HG02763 (cell line): ENCODE measurements around the gene NPW.
"Not testable (repeated sequence)": the region's sequence is repeated elsewhere in the genome, so short reads cannot be mapped to it uniquely, and the experiment has no call there.

Source experiments
- ATAC-seq: cut with Tn5 transposase; IDR thresholded peaks from one replicate; pipeline ENCODE4 v1.9.1; 2021; ENCODE audit warnings: mild to moderate bottlenecking, moderate library complexity; ENCODE audit not compliant: unreplicated experiment

NPW gene

DNA sequence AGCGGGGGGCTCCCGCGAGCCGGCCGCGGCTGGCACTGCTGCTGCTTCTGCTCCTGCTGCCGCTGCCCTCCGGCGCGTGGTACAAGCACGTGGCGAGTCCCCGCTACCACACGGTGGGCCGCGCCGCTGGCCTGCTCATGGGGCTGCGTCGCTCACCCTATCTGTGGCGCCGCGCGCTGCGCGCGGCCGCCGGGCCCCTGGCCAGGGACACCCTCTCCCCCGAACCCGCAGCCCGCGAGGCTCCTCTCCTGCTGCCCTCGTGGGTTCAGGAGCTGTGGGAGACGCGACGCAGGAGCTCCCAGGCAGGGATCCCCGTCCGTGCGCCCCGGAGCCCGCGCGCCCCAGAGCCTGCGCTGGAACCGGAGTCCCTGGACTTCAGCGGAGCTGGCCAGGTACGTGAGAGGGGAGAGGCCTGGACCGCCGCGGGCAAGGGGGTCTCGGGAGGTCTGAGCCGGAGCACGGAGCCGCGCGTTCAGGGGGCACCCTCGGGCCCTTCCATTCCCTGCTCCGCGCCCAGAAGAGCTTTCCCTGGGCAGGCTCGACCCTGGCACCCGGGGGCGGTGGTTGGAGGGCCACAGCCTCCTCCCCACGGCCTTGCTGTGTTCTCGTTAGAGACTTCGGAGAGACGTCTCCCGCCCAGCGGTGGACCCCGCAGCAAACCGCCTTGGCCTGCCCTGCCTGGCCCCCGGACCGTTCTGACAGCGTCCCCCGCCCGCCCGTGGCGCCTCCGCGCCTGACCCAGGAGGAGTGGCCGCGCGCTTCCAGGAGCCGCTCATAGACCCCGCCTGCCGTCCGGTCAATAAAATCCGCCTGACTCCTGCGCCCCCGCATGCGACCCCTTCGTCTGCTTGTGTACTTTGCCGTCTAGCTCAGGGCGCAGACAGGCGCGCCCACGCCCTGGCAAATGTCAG lies 591 bp downstream of the NPW start:
- ATAC-seq: no peak

DNA sequence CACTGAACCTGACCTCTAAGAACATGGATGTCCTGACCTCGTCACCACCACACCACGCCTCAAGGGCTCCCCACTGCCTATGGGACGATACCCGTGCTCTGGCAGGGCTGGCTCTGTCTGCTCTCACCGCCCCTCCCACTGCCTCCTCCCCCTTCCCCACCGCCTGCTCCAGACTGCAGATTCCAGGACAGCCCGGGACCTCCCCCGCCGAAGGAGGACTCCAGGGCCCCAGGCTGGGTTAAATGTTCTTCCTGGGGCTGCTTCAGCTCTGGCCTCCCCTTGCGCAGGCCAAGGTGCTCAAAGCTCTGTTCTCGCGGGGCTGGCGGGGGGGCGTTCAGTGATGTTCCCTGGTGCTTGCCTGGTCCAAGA lies 3.1 kb downstream of the NPW start:
- no peak for ATAC-seq

DNA sequence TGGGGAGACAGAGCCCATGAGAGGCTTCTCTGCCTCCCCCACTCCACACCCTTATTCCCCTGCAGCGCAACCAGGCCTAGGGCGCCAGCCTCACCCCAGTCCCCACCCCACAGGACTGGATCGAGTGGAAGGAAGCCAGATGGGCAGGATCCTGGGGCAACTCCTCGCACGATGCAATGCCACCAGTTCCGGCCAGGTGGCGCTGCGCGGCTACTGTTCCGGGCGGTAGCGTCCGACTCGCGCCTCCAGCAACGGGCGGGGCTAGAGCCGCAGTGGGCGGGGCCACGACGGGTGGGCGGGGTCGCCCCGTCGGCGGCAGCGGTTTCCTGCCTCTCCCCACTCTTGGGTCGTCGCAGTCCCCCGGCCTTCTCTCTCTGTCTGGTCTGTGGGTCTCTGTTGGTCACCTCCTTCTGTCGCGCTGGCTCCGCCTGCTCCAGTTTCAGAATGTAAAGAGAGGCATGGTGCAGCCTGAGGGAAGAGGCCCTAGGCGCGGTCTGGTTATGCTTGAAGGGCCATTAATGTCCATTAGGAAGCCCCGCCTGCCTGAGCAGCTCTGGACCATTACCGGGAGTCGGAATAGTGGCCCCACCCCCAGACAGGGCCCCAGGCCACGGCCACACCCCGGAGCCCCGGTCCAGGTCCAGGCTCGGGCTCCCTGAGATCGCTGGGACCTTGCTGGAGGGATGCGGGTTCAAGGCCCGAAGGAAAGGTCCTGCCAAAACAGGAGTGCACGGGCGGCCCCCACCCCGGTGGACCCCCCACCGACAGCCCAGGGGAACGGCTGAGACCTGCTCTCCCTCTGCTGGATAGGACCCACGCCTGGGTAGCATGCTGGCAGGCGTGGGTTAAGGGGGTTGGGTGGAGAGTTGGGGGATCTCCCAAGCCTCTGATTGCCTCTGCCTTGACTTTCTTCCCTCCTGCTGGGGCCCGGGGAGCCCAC lies 3.8 kb downstream of the NPW start:
- peak; percentile 67 for ATAC-seq

DNA sequence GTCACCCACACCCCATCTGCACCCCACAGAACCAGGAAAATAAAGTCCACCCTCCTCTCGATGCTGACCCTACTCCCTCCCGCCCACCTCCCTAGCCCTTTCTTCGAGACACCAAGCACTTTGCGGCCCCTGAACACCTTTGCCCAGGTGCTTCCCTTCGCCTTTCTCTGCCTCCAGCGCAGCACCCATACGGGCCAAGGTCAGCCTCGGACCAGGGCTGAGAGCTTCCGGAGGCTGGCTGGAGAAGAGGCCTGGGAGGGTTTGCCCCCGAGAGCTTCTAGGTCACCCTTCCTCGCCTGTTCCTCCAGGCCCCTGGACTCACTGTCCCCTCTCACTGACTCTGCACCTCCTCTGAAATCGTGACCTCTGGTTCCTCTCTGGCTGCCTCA lies 4.4 kb downstream of the NPW start:
- no peak for ATAC-seq

DNA sequence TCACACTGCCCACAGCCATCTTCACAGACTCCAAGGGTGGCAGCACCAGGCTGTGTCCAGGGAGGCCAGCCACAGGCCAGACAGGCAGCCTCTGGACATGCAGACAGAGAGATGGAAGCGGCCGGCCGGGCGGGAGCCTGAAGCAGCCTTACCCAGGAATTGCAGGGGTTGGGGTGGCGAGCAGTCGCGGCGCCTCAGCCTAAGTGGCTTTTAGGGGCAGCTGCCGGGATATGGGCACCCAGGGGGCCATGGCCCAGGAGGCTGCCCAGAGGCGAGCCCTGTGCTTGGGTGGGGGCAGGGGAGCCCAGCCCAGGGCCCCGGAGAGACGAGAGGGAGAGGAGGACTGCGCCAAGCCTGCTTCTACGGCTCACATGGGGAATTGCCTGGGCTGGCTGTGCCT lies 5.7 kb downstream of the NPW start:
- ATAC-seq: no peak

DNA sequence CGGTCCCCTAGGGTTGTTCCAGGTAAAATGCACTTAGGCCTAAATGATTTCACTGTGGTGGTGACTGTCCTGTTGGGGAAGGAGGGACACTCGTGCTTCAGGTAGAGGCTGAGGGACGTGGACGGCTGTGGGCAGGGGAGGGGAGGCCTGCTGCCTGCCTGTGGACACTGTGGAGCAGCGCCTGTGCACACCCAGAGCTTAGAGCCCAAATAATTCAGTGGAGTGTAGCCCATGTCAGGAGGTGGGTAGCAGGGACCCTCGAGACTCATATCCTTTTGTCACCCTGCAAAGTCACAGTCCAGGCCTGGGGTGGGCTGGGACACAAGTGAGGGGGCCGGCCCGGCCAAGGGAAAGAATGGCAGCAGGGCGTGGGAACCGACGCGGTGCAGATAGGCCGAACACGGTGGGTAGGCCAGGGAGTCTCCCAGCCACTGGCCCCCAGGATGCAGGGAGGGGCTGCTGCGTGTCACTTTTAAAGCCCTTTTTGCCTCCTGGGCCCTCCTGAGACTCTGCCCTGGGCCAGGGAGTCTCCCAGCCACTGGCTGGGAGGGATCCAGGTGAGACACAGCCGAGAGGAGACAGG lies 6.4 kb downstream of the NPW start:
- no peak for ATAC-seq

DNA sequence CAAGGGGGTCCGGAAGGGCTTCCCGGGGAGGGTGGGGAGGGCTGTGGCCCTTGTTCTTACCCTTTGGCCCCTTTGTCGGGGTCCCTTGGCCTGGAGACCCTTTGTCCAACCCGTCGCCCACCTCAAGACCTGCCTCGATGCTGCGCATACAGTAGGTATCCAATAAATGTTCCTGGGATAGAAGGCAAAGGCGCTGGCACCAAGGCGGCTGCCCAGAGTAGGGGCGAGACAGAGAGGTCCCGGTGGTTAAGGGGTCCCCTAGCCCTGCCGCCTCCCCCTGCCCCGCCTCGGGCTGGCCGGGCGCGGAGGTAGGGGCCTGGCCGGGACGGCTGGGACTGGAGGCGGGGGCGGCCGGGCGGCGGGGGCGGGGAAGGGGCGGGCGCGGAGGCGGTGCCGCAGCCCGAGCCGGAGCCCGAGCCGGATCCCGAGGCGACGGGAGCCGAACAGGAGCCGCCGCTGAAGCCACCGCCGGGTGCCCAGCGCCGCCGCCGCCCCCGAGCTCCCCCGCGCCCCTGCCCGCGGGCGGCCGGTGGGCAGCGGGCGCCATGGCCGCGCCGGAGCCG lies 7.0 kb downstream of the NPW start, which contains the start of gene NHERF2:
Gene NHERF2, plus strand, starts transcription at position 442 of the 563 bp plus-strand sequence. Its CDS starts 104 bp downstream, at position 546.
- no peak for ATAC-seq

DNA sequence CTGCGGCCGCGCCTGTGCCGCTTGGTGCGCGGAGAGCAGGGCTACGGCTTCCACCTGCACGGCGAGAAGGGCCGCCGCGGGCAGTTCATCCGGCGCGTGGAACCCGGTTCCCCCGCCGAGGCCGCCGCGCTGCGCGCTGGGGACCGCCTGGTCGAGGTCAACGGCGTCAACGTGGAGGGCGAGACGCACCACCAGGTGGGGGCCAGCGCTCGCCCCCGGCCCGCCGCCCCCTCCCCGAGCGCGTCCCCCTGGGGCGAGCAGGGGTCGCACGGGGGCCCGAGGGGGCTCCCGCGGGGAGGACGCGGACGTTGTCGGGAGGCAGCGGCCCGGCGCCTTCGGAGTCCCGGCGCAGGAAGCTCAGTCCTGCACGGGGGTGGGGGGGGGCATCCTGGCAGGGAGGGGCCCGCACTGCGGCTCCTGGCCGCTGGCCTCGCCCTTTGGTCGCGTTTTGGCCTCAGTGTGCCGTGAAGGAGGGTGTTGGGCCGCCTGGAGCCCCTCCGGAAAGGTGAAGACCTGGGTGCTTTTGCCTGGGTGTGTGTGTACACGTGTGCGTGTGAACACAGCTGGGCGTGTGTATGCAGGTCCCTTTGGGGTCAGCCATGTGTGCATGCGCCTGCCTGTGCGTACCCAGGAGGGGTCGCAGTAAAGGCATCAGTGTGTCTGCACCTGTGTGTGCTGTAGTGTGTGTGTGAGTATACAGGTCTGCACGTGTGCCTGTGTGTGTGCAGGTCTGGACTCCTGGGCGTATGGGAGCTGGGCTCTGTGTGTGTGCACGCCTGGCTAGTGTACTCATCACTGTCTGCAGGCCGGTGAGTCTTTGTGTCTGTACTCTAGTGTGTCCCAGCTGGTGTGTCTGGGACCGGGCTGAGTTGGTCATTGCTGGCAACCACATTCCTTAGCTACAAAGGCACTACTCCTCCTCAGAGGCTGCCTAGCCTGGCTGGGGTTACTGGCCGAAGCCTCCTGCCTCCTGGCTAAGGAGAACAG lies 7.7 kb downstream of the NPW start:
- ATAC-seq: no peak

DNA sequence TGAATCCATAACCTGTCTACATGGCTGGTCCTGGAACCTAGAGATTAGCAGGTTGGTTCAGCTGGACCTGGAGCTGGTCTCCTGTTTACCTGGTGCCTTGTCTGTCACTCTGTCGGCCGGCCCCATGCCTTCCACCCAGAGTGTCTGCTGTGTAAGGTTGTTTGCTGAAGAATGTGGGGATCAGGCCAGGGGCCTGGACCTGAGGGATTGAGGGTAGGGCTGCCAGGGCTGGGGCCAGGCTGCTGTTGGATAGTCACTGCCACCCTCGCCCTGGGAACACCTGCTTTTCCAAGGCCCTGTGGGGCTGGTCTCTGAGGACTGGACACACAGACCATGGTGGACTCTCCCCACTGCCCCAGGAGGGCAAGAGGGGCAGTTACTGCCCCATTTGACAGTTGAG lies 8.6 kb downstream of the NPW start:
- ATAC-seq: no peak

DNA sequence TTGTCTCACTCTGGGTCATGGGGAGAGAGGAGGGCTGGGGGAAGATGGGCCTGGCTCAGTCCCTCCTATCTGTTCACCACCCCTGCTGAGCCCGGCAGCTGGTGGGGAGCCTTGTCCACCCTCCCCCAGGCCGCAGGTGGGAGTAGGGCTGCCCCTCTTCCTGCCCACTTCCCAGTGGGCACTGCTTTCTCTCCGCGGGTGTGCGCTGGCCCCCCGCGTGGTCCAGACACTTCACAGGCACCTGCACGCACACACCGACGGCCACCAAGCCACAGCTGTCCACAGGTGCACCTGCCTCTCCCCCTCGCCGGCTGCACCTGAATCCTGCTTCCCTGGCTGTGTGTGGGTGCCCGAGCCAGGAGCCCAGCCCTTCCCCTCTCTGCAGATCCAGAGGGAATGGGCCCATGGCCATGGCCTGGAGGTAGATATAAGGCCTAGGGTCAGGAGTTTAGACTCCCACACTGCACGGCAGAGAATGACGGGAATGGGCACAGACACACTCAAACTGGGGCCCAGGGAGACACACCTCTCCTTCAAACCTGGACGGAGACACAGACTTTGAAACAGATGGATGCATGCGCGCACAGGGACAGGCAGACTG lies 9.1 kb downstream of the NPW start:
- ATAC-seq: no peak

DNA sequence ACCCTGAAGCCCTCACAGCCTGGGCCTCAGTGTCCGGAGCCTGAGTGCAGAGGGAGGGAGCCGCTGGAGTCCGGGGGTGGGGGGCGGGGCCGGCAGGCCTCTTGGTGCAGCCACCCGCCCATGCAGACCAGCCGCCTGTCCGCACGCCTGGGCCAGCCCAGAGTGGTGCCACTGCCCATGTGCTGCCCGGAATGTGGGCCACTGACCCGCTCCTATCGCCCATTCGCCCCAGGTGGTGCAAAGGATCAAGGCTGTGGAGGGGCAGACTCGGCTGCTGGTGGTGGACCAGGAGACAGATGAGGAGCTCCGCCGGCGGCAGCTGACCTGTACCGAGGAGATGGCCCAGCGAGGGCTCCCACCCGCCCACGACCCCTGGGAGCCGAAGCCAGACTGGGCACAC lies 9.8 kb downstream of the NPW start:
- no peak for ATAC-seq

DNA sequence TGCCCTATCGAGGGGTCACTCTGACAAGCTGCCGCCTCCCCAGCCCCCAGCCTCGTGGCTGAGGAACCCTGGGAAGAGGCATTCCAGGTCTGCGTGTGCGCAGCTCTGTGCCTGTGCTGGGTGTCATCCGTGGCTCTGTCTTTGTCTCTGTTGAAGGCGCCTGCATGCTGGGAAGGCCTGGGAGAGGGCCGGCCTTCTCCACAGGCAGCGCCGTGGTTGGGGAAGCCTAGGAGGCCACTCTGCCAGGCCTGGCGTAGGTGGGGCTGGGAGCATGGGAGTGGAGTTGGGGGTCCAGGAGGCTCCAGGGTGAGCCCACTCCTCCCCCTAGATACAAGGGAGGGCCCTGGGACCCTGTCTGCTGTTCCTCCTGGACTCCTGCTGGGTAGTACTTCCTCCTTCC lies 10.5 kb downstream of the NPW start:
- no peak for ATAC-seq

DNA sequence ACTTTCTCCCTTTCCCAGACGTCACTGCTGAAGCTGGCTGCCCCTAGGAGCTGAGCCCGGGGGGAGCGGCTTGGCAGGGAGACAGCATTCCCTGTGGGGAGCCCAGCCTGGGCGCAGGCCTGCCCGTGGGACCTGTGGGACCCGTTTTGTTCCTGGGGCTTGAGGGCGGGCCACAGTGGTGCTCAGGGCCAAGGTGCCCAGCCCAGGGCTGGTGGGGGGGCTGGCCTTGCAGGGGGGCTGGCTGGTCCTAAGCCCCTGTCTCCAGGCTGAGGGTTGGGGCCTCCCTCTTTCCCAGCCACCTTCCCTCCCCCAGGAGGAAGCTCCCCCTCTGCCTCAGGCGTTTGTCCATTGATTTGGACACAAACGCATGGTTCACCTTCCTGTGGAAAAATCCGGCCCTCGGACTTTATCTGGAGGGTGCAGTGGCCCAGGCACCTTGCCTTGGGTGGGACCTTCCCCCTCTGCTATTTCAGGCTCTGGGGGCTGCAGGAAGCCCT lies 11.5 kb downstream of the NPW start:
- ATAC-seq: no peak

DNA sequence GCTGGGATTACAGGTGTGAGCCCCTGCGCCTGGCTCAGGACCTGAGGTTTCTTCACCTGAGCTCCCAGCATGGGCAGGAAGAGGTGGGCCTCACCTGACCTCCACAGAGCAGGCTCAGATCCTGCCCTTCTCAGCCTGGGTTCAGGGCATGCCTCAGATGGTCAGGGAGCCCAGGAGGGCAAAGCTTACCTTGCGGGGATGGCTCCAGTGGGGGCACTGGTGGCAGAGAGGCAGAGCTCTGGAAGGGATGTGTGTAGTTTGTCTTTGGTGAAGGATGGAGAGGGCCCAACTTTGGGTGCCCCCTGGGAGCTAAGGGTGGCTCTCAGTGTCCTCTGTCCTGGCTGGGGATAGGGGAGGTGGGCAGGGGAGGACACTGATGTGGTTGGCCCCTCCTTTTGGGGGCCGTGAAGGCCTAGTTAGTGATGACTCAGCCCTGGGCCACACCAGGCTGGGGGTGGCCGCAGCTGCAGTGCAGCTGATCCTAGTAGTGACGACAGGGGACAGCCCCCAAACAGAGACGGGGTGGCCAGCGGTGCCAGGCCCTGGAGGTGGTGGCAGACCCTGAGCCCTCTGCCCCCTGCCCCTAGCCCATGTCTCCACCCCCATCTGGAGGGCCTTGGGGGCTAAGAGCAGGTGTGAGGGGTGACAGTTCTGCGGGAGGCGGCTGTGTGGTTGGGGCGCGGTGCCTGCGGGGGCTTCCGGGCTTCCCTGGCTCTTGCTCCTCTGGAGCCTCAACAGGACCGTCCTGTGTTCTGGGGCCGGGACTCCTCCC lies 12.9 kb downstream of the NPW start:
- no peak for ATAC-seq

DNA sequence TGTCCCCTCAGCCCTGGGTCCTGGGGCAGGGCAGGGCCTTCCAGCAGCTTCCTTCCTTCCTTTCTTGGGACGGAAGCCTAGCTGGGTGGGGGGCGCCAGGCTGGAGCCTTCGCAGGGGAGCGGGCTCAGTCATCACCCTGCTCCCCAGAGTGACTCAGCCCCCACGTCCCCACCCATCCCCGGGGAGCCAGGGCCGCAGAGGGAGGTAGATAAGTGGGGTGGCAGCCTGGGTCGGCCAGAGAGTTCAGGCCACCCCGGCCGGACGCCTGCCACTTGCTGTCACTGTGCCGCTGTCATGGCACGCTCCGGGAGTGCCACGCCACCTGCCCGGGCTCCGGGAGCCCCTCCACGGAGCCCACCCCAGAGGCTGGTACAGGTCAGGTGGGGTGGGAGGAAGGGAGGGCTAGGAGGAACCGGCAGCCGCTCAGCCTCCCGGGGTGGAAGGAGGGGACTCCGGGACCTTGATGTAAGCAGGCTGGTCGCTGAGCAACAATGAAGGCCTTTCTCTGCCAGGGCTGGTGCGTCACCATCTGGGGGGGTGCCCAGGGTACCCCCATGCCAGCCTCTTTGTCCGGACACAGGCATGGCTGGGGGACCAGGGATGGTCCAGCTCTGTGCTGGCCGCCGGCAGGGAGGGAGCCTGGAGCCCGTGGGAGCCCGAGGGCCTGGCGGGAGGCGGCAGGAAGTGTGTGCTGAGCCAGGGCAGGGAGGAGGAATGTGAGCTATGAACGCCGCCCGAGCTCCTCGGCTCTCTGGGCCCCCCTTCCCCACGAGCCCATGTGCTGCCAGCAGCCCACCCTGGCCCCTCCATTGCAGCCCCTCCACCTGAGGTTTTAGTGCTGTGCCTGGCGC lies 13.7 kb downstream of the NPW start:
- ATAC-seq: no peak

DNA sequence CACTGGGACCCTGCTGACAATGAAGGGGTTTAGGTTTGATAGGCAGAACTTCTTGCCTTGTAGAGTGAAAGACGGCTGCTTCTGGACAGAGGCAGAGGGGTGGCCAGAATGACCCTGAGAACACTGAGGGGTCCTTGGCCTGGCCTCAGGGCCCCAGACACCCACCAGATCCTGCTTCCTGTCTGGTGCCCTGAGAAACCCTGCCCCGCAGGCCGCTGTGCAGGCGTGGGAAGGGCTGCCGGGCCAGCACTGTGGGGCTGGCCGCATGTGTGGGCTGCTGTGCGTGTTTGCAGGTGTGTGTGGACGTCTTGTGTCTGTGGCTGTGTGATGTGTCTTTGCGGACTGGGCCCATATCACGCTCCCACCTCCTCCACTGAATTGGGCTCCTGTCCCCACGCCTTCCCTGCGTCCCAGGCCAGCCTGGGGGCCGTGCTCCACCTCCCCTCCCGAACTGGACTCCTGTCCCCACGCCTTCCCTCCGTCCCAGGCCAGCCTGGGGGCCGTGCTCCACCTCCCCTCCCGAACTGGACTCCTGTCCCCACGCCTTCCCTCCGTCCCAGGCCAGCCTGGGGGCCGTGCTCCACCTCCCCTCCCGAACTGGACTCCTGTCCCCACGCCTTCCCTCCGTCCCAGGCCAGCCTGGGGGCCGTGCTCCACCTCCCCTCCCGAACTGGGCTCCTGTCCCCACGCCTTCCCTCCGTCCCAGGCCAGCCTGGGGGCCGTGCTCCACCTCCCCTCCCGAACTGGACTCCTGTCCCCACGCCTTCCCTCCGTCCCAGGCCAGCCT lies 14.5 kb downstream of the NPW start:
- not testable (repeated sequence) for ATAC-seq
